Right lobe of liver (tissue), 6 donors: ENCODE measurements around the gene YPEL4. TPM values are rescaled to one million over a fixed set of nuclear protein-coding genes. Genes with fewer than 3 reads are reported as not detected.

Source experiments
- ATAC-seq, 4 donors: fragments of 200-7000 bp; cut with Tn5 transposase; one replicate each; pipeline ENCODE4 v1.9.1; 2020; ENCODE audit warnings: mild to moderate bottlenecking in 4 of 4, moderate library complexity in 4 of 4
- DNase-seq, 3 donors: peaks; one replicate each; pipeline ENCODE4 v3.0.0-alpha.2; 2020
- H3K27ac ChIP-seq, 3 donors: fragments of 200-600 bp; one replicate each; pipeline ENCODE4 v1.8.0; 2022
- H3K27me3 ChIP-seq, 2 donors: fragments of 200-600 bp; one replicate each; pipeline ENCODE4 v1.8.0; 2022
- H3K36me3 ChIP-seq, 4 donors: fragments of 200-600 bp; sonication (generic) in 1 of 4; one replicate each; pipeline versions ENCODE4 v1.5.1 to v1.8.0; 2017 to 2022; ENCODE audit warnings: control low read depth in 1 of 4
- H3K4me1 ChIP-seq, 4 donors: fragments of 200-600 bp; sonication (generic) in 1 of 4; one replicate each; pipeline versions ENCODE4 v1.5.1 to v1.8.0; 2017 to 2022; ENCODE audit warnings: control low read depth in 1 of 4
- H3K4me3 ChIP-seq, 3 donors: fragments of 200-600 bp; one replicate each; pipeline ENCODE4 v1.8.0; 2022
- H3K9me3 ChIP-seq, 4 donors: fragments of 200-600 bp; sonication (generic) in 1 of 4; one replicate each; pipeline versions ENCODE4 v1.5.1 to v1.8.0; 2017 to 2022; ENCODE audit warnings: control low read depth in 1 of 4
- CTCF ChIP-seq, 4 donors: fragments of 200-600 bp in 3 of 4; fragments of 450-650 bp in 1 of 4; IDR thresholded peaks; one replicate each; pipeline versions ENCODE4 v1.5.1 to v1.8.0; 2016 to 2022; ENCODE audit warnings: antibody characterized with exemption in 4 of 4, mild to moderate bottlenecking in 2 of 4
- POLR2A ChIP-seq: fragments of 450-650 bp; IDR thresholded peaks from one replicate; pipeline ENCODE4 v1.6.1; 2017; ENCODE audit warnings: antibody characterized with exemption, mild to moderate bottlenecking
- WGBS: methylation state at CpG from one replicate; pipeline ENCODE4 v1.1.6; 2018; ENCODE audit warnings: low coverage, low lambda C conversion rate; ENCODE audit not compliant: insufficient coverage; ENCODE audit errors: missing lambda C conversion rate; 5-methylcytosine and 5-hydroxymethylcytosine counted together
- intact Hi-C, 2 donors: fragments of 100-400 bp; cut with DNase I; formaldehyde crosslinking; loops; one replicate each; pipeline versions ENCODE4 v1.11.2 to v1.14.1; 2022
- total RNA-seq, 6 experiments: library from RNA; depleted of rRNA in 2 of 6; stranded (reverse); fragments of >200 nt in 2 of 6; fragmentation: NEBNext Ultra II Directional in 3 of 6; extraction: Animal tissue kit (Norgen Biotek cat#: 25700) in 3 of 6; gene quantifications; one replicate each; pipeline versions ENCODE4 v1.1.0 to v1.2.4, GENCODE V29; 2016 to 2023
- donor health status: DM: no; HTN: yes; CAD: no.
- donor health status: DM: no; HTN: no; CAD: no.
- donor health status: DM: no; HTN: no; CAD: no.
- donor health status: DM: no; HTN: yes; CAD: no.
- donor health status: DM: no; HTN: yes; CAD: no.

Gene YPEL4
- total RNA-seq, 6 experiments from 2014 or later = 0.06 to 0.84 (median 0.30) TPM; not detected in 2

GRCh38 chr11:57638811-57639320 is 10.8 kb downstream of the YPEL4 start:
- H3K27me3 ChIP-seq = no peaks in the 10 kb centered on the region
- intact Hi-C loops = no loop called here
- DNase-seq (no peak), ATAC-seq (peak in 1 of 4 donors; percentile 10)
- 14% methylated on average over 10 of the region's 19 CpGs for WGBS
- H3K4me1 ChIP-seq = peaks cover 0 to 25% (median 8%) of the 10 kb centered on the region in 4 donors
- peak overlapping the region; percentile 51 to 64 (median 59) for H3K4me3 ChIP-seq
- no peaks in the 10 kb centered on the region for H3K9me3 ChIP-seq
- peak overlapping the region; percentile 62 to 71 (median 62) for H3K27ac ChIP-seq
- TF ChIP-seq CTCF (IDR thresholded peaks at IDR 0.05) (no peak), POLR2A (no peak)
- H3K36me3 ChIP-seq = no peaks in the 10 kb centered on the region

GRCh38 chr11:57638005-57638781 is 11.5 kb downstream of the YPEL4 start:
- Histone ChIP-seq H3K27me3 (no peaks in the 10 kb centered on the region), H3K4me3 (peak overlapping the region; percentile 51 to 64 (median 59)), H3K4me1 (peaks cover 0 to 25% (median 8%) of the 10 kb centered on the region in 4 donors), H3K9me3 (no peaks in the 10 kb centered on the region), H3K27ac (peak overlapping the region; percentile 62 to 71 (median 62)), H3K36me3 (no peaks in the 10 kb centered on the region)
- TF ChIP-seq CTCF (IDR thresholded peaks at IDR 0.05) = no peak
- TF ChIP-seq POLR2A = no peak
- intact Hi-C loops = no loop called here
- WGBS = 17% methylated on average over 33 of the region's 47 CpGs
- DNase-seq = peak in 1 of 3 donors; percentile 55
- peak; percentile 35 to 48 (median 42) for ATAC-seq

- Histone ChIP-seq H3K27me3 (no peaks in the 10 kb centered on the region), H3K4me1 (peaks cover 0 to 25% (median 8%) of the 10 kb centered on the region in 4 donors), H3K4me3 (peak overlapping the region; percentile 51 to 64 (median 59)), H3K27ac (no peak overlapping the region), H3K9me3 (no peaks in the 10 kb centered on the region), H3K36me3 (no peaks in the 10 kb centered on the region)
- 59% methylated on average over 7 of the region's 18 CpGs for WGBS
- DNase-seq (no peak), ATAC-seq (no peak)
- intact Hi-C loops = no loop called here
- no peak for TF ChIP-seq CTCF (IDR thresholded peaks at IDR 0.05)
- no peak for TF ChIP-seq POLR2A
Observed at GRCh38 chr11:57637626-57638004, 12.1 kb downstream of the YPEL4 start.

- Histone ChIP-seq H3K4me3 (no peak overlapping the region), H3K27ac (no peak overlapping the region), H3K27me3 (no peaks in the 10 kb centered on the region), H3K9me3 (no peaks in the 10 kb centered on the region), H3K36me3 (no peaks in the 10 kb centered on the region), H3K4me1 (peaks cover 0 to 12% (median 8%) of the 10 kb centered on the region in 4 donors)
- no peak for DNase-seq
- intact Hi-C loops = no loop called here
- ATAC-seq = no peak
- 91% methylated on average over 7 of the region's 8 CpGs for WGBS
- TF ChIP-seq POLR2A (no peak), CTCF (IDR thresholded peaks at IDR 0.05) (no peak)
Observed at GRCh38 chr11:57635246-57635645, 14.5 kb downstream of the YPEL4 start.
